Umbilical cord (tissue), 2 donors: ENCODE data around the gene POTEJ. TPM values are rescaled to one million over a fixed set of nuclear protein-coding genes. Genes with fewer than 3 reads are reported as not detected.
"Not testable (repeated sequence)": the region's sequence is repeated elsewhere in the genome, so short reads cannot be mapped to it uniquely, and the experiment has no call there.

Source experiments
- DNase-seq: peaks from one replicate; pipeline ENCODE4 v3.0.0-alpha.2; 2015; ENCODE audit warnings: low spot score
- total RNA-seq: library from RNA; depleted of rRNA; stranded (reverse); fragments of >200 nt; gene quantifications from one replicate; pipeline ENCODE4 v1.2.3, GENCODE V29; 2014; ENCODE audit warnings: low replicate concordance; ENCODE audit not compliant: insufficient read depth

The POTEJ gene
- total RNA-seq, 1 donor from 2014 or later = 0.24 TPM

GRCh38 chr2:130601648-130602302 lies 9.5 kb upstream of the POTEJ start:
- DNase-seq = not testable (repeated sequence)

- not testable (repeated sequence) for DNase-seq
Observed at GRCh38 chr2:130608276-130609001, 2.8 kb upstream of the POTEJ start.

GRCh38 chr2:130609002-130609920 lies 2.0 kb upstream of the POTEJ start:
- not testable (repeated sequence) for DNase-seq

- DNase-seq = not testable (repeated sequence)
Observed at GRCh38 chr2:130610486-130610885, 754 bp upstream of the POTEJ start.

GRCh38 chr2:130628784-130629475 lies 17.7 kb downstream of the POTEJ start:
- not testable (repeated sequence) for DNase-seq

- DNase-seq = not testable (repeated sequence)
Observed at GRCh38 chr2:130638973-130639372, 27.7 kb downstream of the POTEJ start.

- peak; percentile 14 for DNase-seq
Observed at GRCh38 chr2:130641688-130642087, 30.4 kb downstream of the POTEJ start.

GRCh38 chr2:130649285-130649684 lies 38.0 kb downstream of the POTEJ start:
- DNase-seq = not testable (repeated sequence)

GRCh38 chr2:130664506-130664905 lies 53.3 kb downstream of the POTEJ start:
- not testable (repeated sequence) for DNase-seq

GRCh38 chr2:130665596-130665995 lies 54.4 kb downstream of the POTEJ start:
- DNase-seq = not testable (repeated sequence)

GRCh38 chr2:130667516-130667915 lies 56.3 kb downstream of the POTEJ start:
- not testable (repeated sequence) for DNase-seq

GRCh38 chr2:130670026-130670745 lies 58.9 kb downstream of the POTEJ start:
- not testable (repeated sequence) for DNase-seq

- DNase-seq = not testable (repeated sequence)
Observed at GRCh38 chr2:130692041-130692770, 81.0 kb downstream of the POTEJ start.

GRCh38 chr2:130693474-130693873 lies 82.2 kb downstream of the POTEJ start:
- DNase-seq = peak; percentile 0

GRCh38 chr2:130703250-130703649 lies 92.0 kb downstream of the POTEJ start:
- DNase-seq = not testable (repeated sequence)

Other genes starting within 250 kb of the POTEJ start
- gene POTEI, start 102.1 kb upstream of the POTEJ start, total RNA-seq = 0.96 TPM
- not detected for gene CFC1B, start 90.2 kb upstream of the POTEJ start, total RNA-seq
- not detected for gene CFC1, start 11.9 kb upstream of the POTEJ start, total RNA-seq
- 0.48 TPM for gene GPR148, start 117.6 kb downstream of the POTEJ start, total RNA-seq
- 1.2 TPM for gene AMER3, start 144.1 kb downstream of the POTEJ start, total RNA-seq
- gene ARHGEF4, start 225.5 kb downstream of the POTEJ start, total RNA-seq = 8.9 TPM